ENCODE results near the gene SBF2.
"Not testable (repeated sequence)": the region's sequence is repeated elsewhere in the genome, so short reads cannot be mapped to it uniquely, and the experiment has no call there.

SBF2 gene

DNA sequence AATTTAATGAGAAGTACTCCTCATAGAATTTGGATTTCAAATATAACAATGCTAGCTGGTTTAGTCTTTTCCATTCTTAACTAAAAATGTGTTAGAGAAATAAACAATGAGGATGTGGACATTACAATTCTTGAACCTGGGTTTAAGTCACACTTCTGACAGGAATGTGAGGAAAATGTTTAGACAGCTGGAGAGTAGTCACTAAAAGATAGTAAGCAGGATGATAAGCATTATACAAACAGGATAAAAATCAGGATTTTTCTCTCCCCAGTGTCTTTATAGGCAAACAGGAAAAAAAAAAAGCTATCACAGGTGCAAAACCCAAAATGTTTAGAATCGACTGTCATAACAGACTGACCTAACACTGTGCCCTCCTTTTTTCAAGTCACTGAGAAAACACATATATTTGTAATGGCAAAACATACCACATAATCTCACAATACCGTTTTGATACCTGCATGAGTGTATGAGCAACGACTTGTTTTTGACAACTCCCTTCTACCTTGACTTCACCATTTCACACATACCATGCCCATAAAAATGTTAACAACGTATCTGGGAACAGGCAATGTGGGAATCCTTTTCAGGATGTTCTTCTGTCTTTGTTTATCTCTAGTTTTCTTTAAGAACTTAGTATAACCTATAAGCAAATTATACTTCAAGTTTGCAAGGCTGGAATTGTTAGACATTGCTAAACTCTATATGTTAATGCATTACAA, 242.0 kb downstream of the SBF2 start:
- H3K4me3 ChIP-seq (ENCODE audit: low read length in 2 of 2) = no peak overlapping the region
- no peaks in the 10 kb centered on the region for H3K36me3 ChIP-seq (ENCODE audit: control insufficient read depth in 2 of 2, insufficient read depth in 2 of 2, low read length in 2 of 2)
- H3K9ac ChIP-seq (ENCODE audit: low read length in 2 of 2) = no peak overlapping the region
- no peaks in the 10 kb centered on the region for H3K27me3 ChIP-seq (ENCODE audit: control insufficient read depth in 1 of 2, insufficient read depth in 2 of 2, low read length in 2 of 2)
- no peaks in the 10 kb centered on the region for H3K9me3 ChIP-seq (ENCODE audit: control insufficient read depth in 2 of 2, low read length in 2 of 2)
- H3K27ac ChIP-seq (ENCODE audit: low read length) = no peak overlapping the region
- H3K4me1 ChIP-seq (ENCODE audit: control insufficient read depth, insufficient read depth, low read length) = no peaks in the 10 kb centered on the region

DNA sequence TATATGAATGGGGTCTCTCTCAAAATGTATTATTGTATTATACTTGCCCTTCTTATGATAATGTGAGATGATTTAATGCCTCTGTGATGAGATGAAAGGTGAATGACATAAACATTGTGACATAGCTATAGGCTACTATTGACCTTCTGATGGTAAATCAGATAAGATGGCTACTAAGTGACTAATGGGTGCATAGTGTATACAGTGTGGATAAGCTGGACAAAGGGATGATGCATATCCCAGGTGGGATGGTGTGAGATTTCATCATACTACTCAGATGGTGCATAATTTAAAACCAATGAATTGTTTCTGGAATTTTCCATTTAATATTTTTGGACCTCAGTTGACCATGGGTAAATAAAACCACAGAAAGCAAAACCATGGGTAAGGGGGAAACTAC, 243.5 kb downstream of the SBF2 start:
- Histone ChIP-seq H3K36me3 (ENCODE audit: control insufficient read depth in 2 of 2, insufficient read depth in 2 of 2, low read length in 2 of 2) (no peaks in the 10 kb centered on the region), H3K4me1 (ENCODE audit: control insufficient read depth, insufficient read depth, low read length) (no peaks in the 10 kb centered on the region), H3K9ac (ENCODE audit: low read length in 2 of 2) (no peak overlapping the region), H3K9me3 (ENCODE audit: control insufficient read depth in 2 of 2, low read length in 2 of 2) (no peaks in the 10 kb centered on the region), H3K27ac (ENCODE audit: low read length) (no peak overlapping the region), H3K4me3 (ENCODE audit: low read length in 2 of 2) (no peak overlapping the region), H3K27me3 (ENCODE audit: control insufficient read depth in 1 of 2, insufficient read depth in 2 of 2, low read length in 2 of 2) (no peaks in the 10 kb centered on the region)

DNA sequence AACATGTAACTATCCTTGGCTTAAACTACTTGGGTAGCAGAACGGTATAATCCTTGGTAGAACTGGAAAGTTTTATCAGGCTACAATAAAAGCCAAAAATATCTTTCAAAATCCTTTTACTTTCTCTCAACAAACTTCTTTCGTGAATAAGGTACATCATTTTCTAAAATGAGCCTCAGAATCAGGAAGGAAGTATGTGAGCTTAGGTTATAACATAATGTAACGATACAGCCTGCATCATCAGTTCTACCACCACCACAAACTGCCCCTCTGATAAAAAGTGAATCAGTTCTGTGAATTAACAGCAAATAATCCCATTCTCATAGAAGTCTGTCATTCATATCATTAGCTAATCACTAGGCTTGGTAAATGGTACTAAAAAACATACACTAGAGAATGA, 244.3 kb downstream of the SBF2 start:
- no peaks in the 10 kb centered on the region for H3K36me3 ChIP-seq (ENCODE audit: control insufficient read depth in 2 of 2, insufficient read depth in 2 of 2, low read length in 2 of 2)
- H3K27ac ChIP-seq (ENCODE audit: low read length) = no peak overlapping the region
- peaks cover 2% of the 10 kb centered on the region in 2 donors for H3K9me3 ChIP-seq (ENCODE audit: control insufficient read depth in 2 of 2, low read length in 2 of 2)
- H3K9ac ChIP-seq (ENCODE audit: low read length in 2 of 2) = no peak overlapping the region
- H3K4me3 ChIP-seq (ENCODE audit: low read length in 2 of 2) = no peak overlapping the region
- no peaks in the 10 kb centered on the region for H3K4me1 ChIP-seq (ENCODE audit: control insufficient read depth, insufficient read depth, low read length)
- H3K27me3 ChIP-seq (ENCODE audit: control insufficient read depth in 1 of 2, insufficient read depth in 2 of 2, low read length in 2 of 2) = no peaks in the 10 kb centered on the region

DNA sequence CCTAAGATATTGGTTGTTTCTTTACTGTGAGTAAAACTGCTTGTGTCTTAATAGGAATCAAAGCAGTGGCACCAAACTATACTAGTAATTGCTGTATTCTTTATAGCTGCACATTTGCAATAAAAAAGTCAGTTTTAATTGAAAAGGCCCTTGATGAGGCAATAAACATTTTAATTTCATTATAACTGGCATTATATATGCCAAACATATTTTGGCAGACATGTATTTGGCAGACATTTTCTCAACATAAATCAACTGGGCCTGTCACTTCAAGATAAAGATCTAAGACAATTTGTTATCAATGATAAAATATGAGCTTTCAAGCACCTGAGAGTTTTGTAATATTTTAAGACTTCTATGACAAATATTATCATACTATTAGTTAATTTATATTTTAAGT, 245.7 kb downstream of the SBF2 start:
- Histone ChIP-seq H3K4me1 (ENCODE audit: control insufficient read depth, insufficient read depth, low read length) (no peaks in the 10 kb centered on the region), H3K9me3 (ENCODE audit: control insufficient read depth in 2 of 2, low read length in 2 of 2) (peaks cover 7 to 8% of the 10 kb centered on the region in 2 donors), H3K9ac (ENCODE audit: low read length in 2 of 2) (no peak overlapping the region), H3K36me3 (ENCODE audit: control insufficient read depth in 2 of 2, insufficient read depth in 2 of 2, low read length in 2 of 2) (no peaks in the 10 kb centered on the region), H3K4me3 (ENCODE audit: low read length in 2 of 2) (no peak overlapping the region), H3K27me3 (ENCODE audit: control insufficient read depth in 1 of 2, insufficient read depth in 2 of 2, low read length in 2 of 2) (no peaks in the 10 kb centered on the region), H3K27ac (ENCODE audit: low read length) (no peak overlapping the region)

DNA sequence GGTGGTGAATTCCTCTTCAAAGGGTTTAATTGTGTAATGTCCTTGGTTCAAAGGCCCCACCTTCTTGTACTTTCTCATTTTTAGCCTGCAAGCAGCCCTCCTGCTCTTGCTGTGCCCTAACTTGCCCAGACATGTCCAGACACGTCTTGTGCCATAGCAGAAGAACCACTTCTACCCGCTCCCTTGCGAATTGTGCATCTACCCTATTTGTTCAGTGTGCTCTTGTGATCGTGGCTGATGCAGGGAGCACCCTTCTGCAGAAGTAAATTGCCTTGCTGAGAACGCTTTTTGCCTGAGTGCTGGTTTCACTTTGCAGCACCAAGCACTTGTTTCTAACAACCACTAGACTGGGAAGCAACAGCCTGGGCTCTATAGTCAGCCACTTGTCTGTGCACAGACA, 249.4 kb downstream of the SBF2 start:
- Histone ChIP-seq H3K9me3 (ENCODE audit: control insufficient read depth in 2 of 2, low read length in 2 of 2) (peaks cover 7 to 8% of the 10 kb centered on the region in 2 donors), H3K4me3 (ENCODE audit: low read length in 2 of 2) (no peak overlapping the region), H3K27me3 (ENCODE audit: control insufficient read depth in 1 of 2, insufficient read depth in 2 of 2, low read length in 2 of 2) (no peaks in the 10 kb centered on the region), H3K9ac (ENCODE audit: low read length in 2 of 2) (no peak overlapping the region), H3K4me1 (ENCODE audit: control insufficient read depth, insufficient read depth, low read length) (no peaks in the 10 kb centered on the region), H3K36me3 (ENCODE audit: control insufficient read depth in 2 of 2, insufficient read depth in 2 of 2, low read length in 2 of 2) (peaks cover 0 to 3% of the 10 kb centered on the region in 2 donors), H3K27ac (ENCODE audit: low read length) (no peak overlapping the region)

DNA sequence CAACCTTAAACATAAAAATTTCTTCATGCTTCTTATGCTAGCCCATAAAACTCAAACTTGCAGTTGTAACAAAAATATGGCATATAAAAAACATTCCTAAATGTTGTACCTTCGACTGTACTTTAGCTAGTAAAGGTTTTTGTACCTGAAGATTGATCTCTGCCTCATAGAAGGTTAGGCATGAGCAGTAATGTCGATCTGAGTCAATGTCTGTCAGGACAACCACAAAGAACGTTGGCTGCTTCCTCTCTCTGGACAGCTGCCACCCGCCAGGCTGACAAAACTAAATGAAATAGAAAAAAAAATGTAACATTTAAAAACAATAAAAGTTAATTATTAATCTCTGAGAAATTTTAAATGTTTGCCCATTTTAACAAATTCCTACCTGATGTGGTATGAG, 251.3 kb downstream of the SBF2 start:
- no peak overlapping the region for H3K9ac ChIP-seq (ENCODE audit: low read length in 2 of 2)
- H3K9me3 ChIP-seq (ENCODE audit: control insufficient read depth in 2 of 2, low read length in 2 of 2) = peaks cover 7 to 8% of the 10 kb centered on the region in 2 donors
- no peaks in the 10 kb centered on the region for H3K4me1 ChIP-seq (ENCODE audit: control insufficient read depth, insufficient read depth, low read length)
- peaks cover 0 to 3% of the 10 kb centered on the region in 2 donors for H3K36me3 ChIP-seq (ENCODE audit: control insufficient read depth in 2 of 2, insufficient read depth in 2 of 2, low read length in 2 of 2)
- H3K4me3 ChIP-seq (ENCODE audit: low read length in 2 of 2) = no peak overlapping the region
- H3K27ac ChIP-seq (ENCODE audit: low read length) = no peak overlapping the region
- no peaks in the 10 kb centered on the region for H3K27me3 ChIP-seq (ENCODE audit: control insufficient read depth in 1 of 2, insufficient read depth in 2 of 2, low read length in 2 of 2)

DNA sequence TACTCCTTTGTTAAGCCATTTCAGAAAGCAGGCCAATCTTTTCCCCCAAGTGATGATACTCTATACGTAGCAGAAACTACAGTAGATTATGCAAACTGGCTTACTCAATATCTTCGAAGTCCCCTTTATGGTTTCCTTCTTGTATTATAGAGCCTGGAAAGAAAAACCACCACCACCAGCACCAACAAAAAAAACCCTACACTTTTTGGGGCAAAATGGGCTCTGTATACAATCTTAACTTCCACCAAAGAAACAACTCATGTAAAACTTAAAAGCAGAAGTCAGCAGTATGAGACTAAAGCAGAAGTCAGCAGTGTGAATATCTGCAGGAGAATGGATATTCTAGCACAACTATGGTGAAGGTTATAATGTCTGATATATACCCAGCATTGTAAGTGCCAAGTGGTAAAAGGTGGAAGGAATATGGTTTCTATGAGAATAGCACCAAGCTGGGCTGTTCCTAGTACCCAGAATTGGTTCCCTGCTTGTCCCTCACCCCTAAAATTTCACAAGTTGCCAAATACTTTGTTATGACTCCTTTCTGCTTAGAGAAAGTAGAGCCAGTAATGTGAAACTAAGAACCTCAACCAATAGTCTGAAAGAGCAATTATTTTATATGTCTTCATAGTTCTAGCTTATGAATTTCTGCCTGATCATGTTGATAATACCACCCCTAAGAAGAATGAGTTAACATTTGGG, 252.1 kb downstream of the SBF2 start:
- H3K4me1 ChIP-seq (ENCODE audit: control insufficient read depth, insufficient read depth, low read length) = no peaks in the 10 kb centered on the region
- no peak overlapping the region for H3K9ac ChIP-seq (ENCODE audit: low read length in 2 of 2)
- no peak overlapping the region for H3K4me3 ChIP-seq (ENCODE audit: low read length in 2 of 2)
- H3K27me3 ChIP-seq (ENCODE audit: control insufficient read depth in 1 of 2, insufficient read depth in 2 of 2, low read length in 2 of 2) = no peaks in the 10 kb centered on the region
- H3K36me3 ChIP-seq (ENCODE audit: control insufficient read depth in 2 of 2, insufficient read depth in 2 of 2, low read length in 2 of 2) = peaks cover 0 to 3% of the 10 kb centered on the region in 2 donors
- H3K27ac ChIP-seq (ENCODE audit: low read length) = no peak overlapping the region
- peaks cover 7 to 8% of the 10 kb centered on the region in 2 donors for H3K9me3 ChIP-seq (ENCODE audit: control insufficient read depth in 2 of 2, low read length in 2 of 2)

DNA sequence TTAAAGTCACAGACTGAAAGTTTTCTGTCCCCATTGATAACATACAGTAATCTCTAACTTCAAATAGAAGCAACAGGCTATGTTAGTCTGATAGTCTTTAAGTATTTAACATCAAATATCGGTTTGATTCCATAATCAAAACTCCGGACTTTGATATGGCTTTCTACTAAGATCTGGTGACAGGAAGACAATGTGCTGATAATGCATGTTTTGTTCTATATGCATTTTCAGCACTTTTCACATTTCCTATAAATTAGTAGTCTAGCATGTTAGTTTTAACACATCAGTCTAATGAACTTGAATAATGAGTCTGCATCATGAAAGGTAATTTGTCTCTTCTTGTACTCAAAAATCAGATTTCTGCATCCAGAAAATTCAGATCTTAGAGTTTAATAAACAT, 252.7 kb downstream of the SBF2 start:
- Histone ChIP-seq H3K9ac (ENCODE audit: low read length in 2 of 2) (no peak overlapping the region), H3K4me1 (ENCODE audit: control insufficient read depth, insufficient read depth, low read length) (no peaks in the 10 kb centered on the region), H3K27ac (ENCODE audit: low read length) (no peak overlapping the region), H3K27me3 (ENCODE audit: control insufficient read depth in 1 of 2, insufficient read depth in 2 of 2, low read length in 2 of 2) (no peaks in the 10 kb centered on the region), H3K9me3 (ENCODE audit: control insufficient read depth in 2 of 2, low read length in 2 of 2) (peaks cover 7 to 8% of the 10 kb centered on the region in 2 donors), H3K4me3 (ENCODE audit: low read length in 2 of 2) (no peak overlapping the region), H3K36me3 (ENCODE audit: control insufficient read depth in 2 of 2, insufficient read depth in 2 of 2, low read length in 2 of 2) (peaks cover 0 to 3% of the 10 kb centered on the region in 2 donors)

DNA sequence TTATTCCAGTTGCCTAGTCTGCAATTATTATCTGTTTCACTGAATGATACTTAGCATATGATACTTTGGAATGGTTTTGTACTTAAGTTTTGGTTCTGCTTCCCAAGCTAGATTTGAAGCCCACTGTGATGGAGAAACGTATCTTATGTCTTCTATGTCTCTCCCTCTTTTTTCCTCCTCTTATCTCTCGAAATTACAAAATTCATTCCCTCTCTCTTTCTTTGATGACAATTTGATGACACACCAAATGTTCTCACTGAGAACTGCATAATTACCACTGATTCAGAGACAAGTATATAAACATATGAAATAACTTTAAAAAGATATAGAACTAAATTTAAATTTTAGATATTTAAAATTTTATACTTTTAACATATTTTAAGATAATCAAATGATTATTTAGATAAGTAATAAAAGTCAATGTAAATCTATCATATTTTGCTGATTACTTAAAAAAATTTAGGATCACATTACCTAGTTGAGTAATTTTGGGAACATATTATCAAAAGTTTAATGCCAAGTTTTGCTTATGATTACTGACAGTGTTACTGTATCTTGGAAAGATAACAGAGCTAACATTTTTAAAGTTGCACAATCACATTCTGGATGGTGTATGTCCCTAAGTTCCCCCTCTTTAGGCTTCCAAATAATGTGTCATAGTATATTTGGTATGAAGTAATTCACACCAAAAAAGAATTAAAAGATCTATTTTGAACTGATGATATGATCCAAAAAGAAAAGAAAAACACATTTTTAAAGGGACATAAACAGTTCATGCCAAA, 255.3 kb downstream of the SBF2 start:
- H3K27me3 ChIP-seq (ENCODE audit: control insufficient read depth in 1 of 2, insufficient read depth in 2 of 2, low read length in 2 of 2) = no peaks in the 10 kb centered on the region
- no peaks in the 10 kb centered on the region for H3K9me3 ChIP-seq (ENCODE audit: control insufficient read depth in 2 of 2, low read length in 2 of 2)
- H3K4me3 ChIP-seq (ENCODE audit: low read length in 2 of 2) = no peak overlapping the region
- no peak overlapping the region for H3K27ac ChIP-seq (ENCODE audit: low read length)
- no peak overlapping the region for H3K9ac ChIP-seq (ENCODE audit: low read length in 2 of 2)
- no peaks in the 10 kb centered on the region for H3K4me1 ChIP-seq (ENCODE audit: control insufficient read depth, insufficient read depth, low read length)
- peaks cover 0 to 3% of the 10 kb centered on the region in 2 donors for H3K36me3 ChIP-seq (ENCODE audit: control insufficient read depth in 2 of 2, insufficient read depth in 2 of 2, low read length in 2 of 2)

DNA sequence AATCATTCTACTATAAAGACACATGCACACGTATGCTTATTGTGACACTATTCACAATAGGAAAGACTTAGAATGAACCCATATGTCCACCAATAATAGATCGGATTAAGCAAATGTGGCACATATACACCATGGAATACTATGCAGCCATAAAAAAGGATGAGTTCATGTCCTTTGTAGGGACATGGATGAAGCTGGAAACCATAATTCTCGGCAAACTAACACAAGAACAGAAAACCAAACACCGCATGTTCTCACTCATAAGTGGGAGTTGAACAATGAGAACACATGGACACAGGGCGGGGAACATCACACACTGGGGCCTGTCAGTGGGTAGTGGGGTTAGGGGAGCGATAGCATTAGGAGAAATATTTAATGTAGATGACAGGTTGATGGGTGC, 258.1 kb downstream of the SBF2 start:
- H3K9ac ChIP-seq (ENCODE audit: low read length in 2 of 2); H3K4me1 ChIP-seq (ENCODE audit: control insufficient read depth, insufficient read depth, low read length); H3K9me3 ChIP-seq (ENCODE audit: control insufficient read depth in 2 of 2, low read length in 2 of 2); H3K27ac ChIP-seq (ENCODE audit: low read length); H3K36me3 ChIP-seq (ENCODE audit: control insufficient read depth in 2 of 2, insufficient read depth in 2 of 2, low read length in 2 of 2); H3K4me3 ChIP-seq (ENCODE audit: low read length in 2 of 2); H3K27me3 ChIP-seq (ENCODE audit: control insufficient read depth in 1 of 2, insufficient read depth in 2 of 2, low read length in 2 of 2): not testable (repeated sequence)

Measured in stomach smooth muscle (tissue), 2 donors.